Smooth muscle cell (in vitro differentiated cells): ENCODE results near the gene AKT3. TPM values are rescaled to one million over a fixed set of nuclear protein-coding genes. Genes with fewer than 3 reads are reported as not detected.

Experiments
- DNase-seq: peaks from one replicate; lab custom pipeline; 2025; ENCODE audit not compliant: unreplicated experiment; lab: John Stamatoyannopoulos, UW
- H2AFZ ChIP-seq: fragments of 200-600 bp; sonication (generic); 2 replicates; pipeline ENCODE4 v1.6.0; 2016; ENCODE audit warnings: antibody characterized with exemption, low read depth, mild to moderate bottlenecking
- H3F3A ChIP-seq: fragments of 200-600 bp; sonication (generic); 2 replicates; pipeline ENCODE4 v1.6.0; 2017; ENCODE audit warnings: antibody characterized with exemption, low read depth
- H3K27ac ChIP-seq: fragments of 200-600 bp; sonication (generic); 2 replicates; pipeline ENCODE4 v1.5.1; 2016; ENCODE audit warnings: low read depth, mild to moderate bottlenecking
- H3K27me3 ChIP-seq: fragments of 200-600 bp; sonication (generic); 2 replicates; pipeline ENCODE4 v1.6.1; 2016; ENCODE audit warnings: low read depth, mild to moderate bottlenecking
- H3K36me3 ChIP-seq: fragments of 200-600 bp; sonication (generic); 2 replicates; pipeline ENCODE4 v1.5.1; 2016; ENCODE audit warnings: low read depth
- H3K4me1 ChIP-seq: fragments of 200-600 bp; sonication (generic); 2 replicates; pipeline ENCODE4 v1.5.1; 2016; ENCODE audit warnings: low read depth
- H3K4me2 ChIP-seq: fragments of 200-600 bp; sonication (generic); 2 replicates; pipeline ENCODE4 v1.6.0; 2016; ENCODE audit warnings: mild to moderate bottlenecking
- H3K4me3 ChIP-seq: fragments of 200-600 bp; sonication (generic); 2 replicates; pipeline ENCODE4 v1.5.1; 2016; ENCODE audit warnings: mild to moderate bottlenecking
- H3K79me2 ChIP-seq: fragments of 200-600 bp; sonication (generic); 2 replicates; pipeline ENCODE4 v1.6.0; 2016; ENCODE audit warnings: low read depth, mild to moderate bottlenecking
- H3K9ac ChIP-seq: fragments of 200-600 bp; sonication (generic); 2 replicates; pipeline ENCODE4 v1.6.0; 2016; ENCODE audit warnings: low read depth
- H3K9me3 ChIP-seq: fragments of 200-600 bp; sonication (generic); replicated peaks from 2 replicates; pipeline ENCODE4 v1.5.1; 2016; ENCODE audit warnings: low read depth
- H4K20me1 ChIP-seq: fragments of 200-600 bp; sonication (generic); 2 replicates; pipeline ENCODE4 v1.6.0; 2016; ENCODE audit warnings: low read depth
- CTCF ChIP-seq: fragments of 200-600 bp; sonication (generic); IDR thresholded peaks from 2 replicates; pipeline ENCODE4 v1.5.1; 2017; ENCODE audit warnings: borderline replicate concordance, mild to moderate bottlenecking, antibody characterized with exemption; ENCODE audit not compliant: insufficient read depth, poor library complexity, severe bottlenecking
- WGBS: methylation state at CpG from one replicate; pipeline ENCODE4 v1.1.7; 2016; ENCODE audit warnings: low lambda C conversion rate; 5-methylcytosine and 5-hydroxymethylcytosine counted together
- polyA plus RNA-seq: library from polyadenylated mRNA; unstranded; fragments of >200 nt; fragmentation: Nextera tagmentation; extraction: Ambion mirVana; gene quantifications from 2 replicates; pipeline ENCODE4 v1.2.1, GENCODE V29; 2016
- total RNA-seq: library from RNA; depleted of rRNA; stranded (reverse); fragments of >200 nt; gene quantifications from 2 replicates; pipeline ENCODE4 v1.2.3, GENCODE V29; 2014

Gene AKT3
- total and polyA plus RNA-seq, 2 experiments from 2014 or later: 5.5 to 32.3 TPM

- WGBS: 93% methylated on average over 2 of the region's 2 CpGs
- no peak for DNase-seq
- no peak overlapping the region for H3K4me3 ChIP-seq
Measured at GRCh38 chr1:243575070-243575469, 275.0 kb downstream of the AKT3 start.

GRCh38 chr1:243572940-243573339 lies 277.1 kb downstream of the AKT3 start:
- TF ChIP-seq CTCF: no peak
- no peaks in the 10 kb centered on the region for H3K4me1 ChIP-seq
- H3K36me3 ChIP-seq: peaks cover 3% of the 10 kb centered on the region
- no peaks in the 10 kb centered on the region for H3F3A ChIP-seq
- no peaks in the 10 kb centered on the region for H4K20me1 ChIP-seq
- peaks cover 3% of the 10 kb centered on the region for H3K79me2 ChIP-seq
- no peaks in the 10 kb centered on the region for H3K27me3 ChIP-seq
- no peak overlapping the region for H3K27ac ChIP-seq
- H3K9me3 ChIP-seq: no peaks in the 10 kb centered on the region
- H2AFZ ChIP-seq: no peak overlapping the region
- no peak overlapping the region for H3K9ac ChIP-seq
- DNase-seq: no peak
- no peak overlapping the region for H3K4me2 ChIP-seq
- no peak overlapping the region for H3K4me3 ChIP-seq
- 93% methylated on average over 7 of the region's 7 CpGs for WGBS

More at GRCh38 chr1:243575070-243575469, 275.0 kb downstream of the AKT3 start:
- no peaks in the 10 kb centered on the region for H3K27me3 ChIP-seq
- no peak overlapping the region for H3K27ac ChIP-seq
- no peaks in the 10 kb centered on the region for H4K20me1 ChIP-seq
- H2AFZ ChIP-seq: no peak overlapping the region
- no peaks in the 10 kb centered on the region for H3K4me1 ChIP-seq
- no peak for TF ChIP-seq CTCF
- no peak overlapping the region for H3K9ac ChIP-seq
- no peak overlapping the region for H3K4me2 ChIP-seq
- no peaks in the 10 kb centered on the region for H3K9me3 ChIP-seq
- peaks cover 3% of the 10 kb centered on the region for H3K36me3 ChIP-seq
- no peaks in the 10 kb centered on the region for H3F3A ChIP-seq
- H3K79me2 ChIP-seq: peaks cover 3% of the 10 kb centered on the region

- no peak overlapping the region for H2AFZ ChIP-seq
- peaks cover 3% of the 10 kb centered on the region for H3K36me3 ChIP-seq
- 94% methylated on average over 4 of the region's 4 CpGs for WGBS
- H3K27ac ChIP-seq: no peak overlapping the region
- H3K9ac ChIP-seq: no peak overlapping the region
- no peaks in the 10 kb centered on the region for H3K79me2 ChIP-seq
- H3K4me3 ChIP-seq: no peak overlapping the region
- no peaks in the 10 kb centered on the region for H3K27me3 ChIP-seq
- no peaks in the 10 kb centered on the region for H3K9me3 ChIP-seq
- no peaks in the 10 kb centered on the region for H3K4me1 ChIP-seq
- no peak overlapping the region for H3K4me2 ChIP-seq
- DNase-seq: no peak
- TF ChIP-seq CTCF: no peak
- no peaks in the 10 kb centered on the region for H3F3A ChIP-seq
- H4K20me1 ChIP-seq: no peaks in the 10 kb centered on the region
Measured at GRCh38 chr1:243568793-243569192, 281.2 kb downstream of the AKT3 start.

- H3F3A ChIP-seq: no peaks in the 10 kb centered on the region
- H3K9me3 ChIP-seq: no peaks in the 10 kb centered on the region
- no peaks in the 10 kb centered on the region for H3K4me1 ChIP-seq
- no peak overlapping the region for H3K4me2 ChIP-seq
- TF ChIP-seq CTCF: no peak
- no peaks in the 10 kb centered on the region for H3K79me2 ChIP-seq
- no peak overlapping the region for H3K27ac ChIP-seq
- no peaks in the 10 kb centered on the region for H3K27me3 ChIP-seq
- no peak overlapping the region for H3K4me3 ChIP-seq
- H3K9ac ChIP-seq: no peak overlapping the region
- no peaks in the 10 kb centered on the region for H4K20me1 ChIP-seq
- H3K36me3 ChIP-seq: peaks cover 11% of the 10 kb centered on the region
- DNase-seq: no peak
- no peak overlapping the region for H2AFZ ChIP-seq
Measured at GRCh38 chr1:243564814-243565213, 285.2 kb downstream of the AKT3 start.
